Measurements from ENCODE around the gene QRSL1. TPM values are rescaled to one million over a fixed set of nuclear protein-coding genes. Genes with fewer than 3 reads are reported as not detected.
A peak's percentile ranks its signal among the peaks of the same experiment; 100 is the strongest.
"Not testable (repeated sequence)": the region's sequence is repeated elsewhere in the genome, so short reads cannot be mapped to it uniquely, and the experiment has no call there.

QRSL1 gene
- total RNA-seq, 2 experiments from 2014 or later = 20.1 to 22.2 TPM

GRCh38 chr6:106684011-106684410 lies 54.6 kb downstream of the QRSL1 start:
- Mint-ChIP-seq H3K4me1 (no peaks in the 10 kb centered on the region), H3K36me3 (no peaks in the 10 kb centered on the region), H3K27me3 (no peaks in the 10 kb centered on the region), H3K4me3 (no peak overlapping the region), H3K9me3 (no peaks in the 10 kb centered on the region), H3K27ac (no peak overlapping the region)
- DNase-seq = no peak

GRCh38 chr6:106685833-106686232 lies 56.5 kb downstream of the QRSL1 start:
- Mint-ChIP-seq H3K27me3 (no peaks in the 10 kb centered on the region), H3K27ac (no peak overlapping the region), H3K4me1 (no peaks in the 10 kb centered on the region), H3K9me3 (no peaks in the 10 kb centered on the region), H3K4me3 (no peak overlapping the region), H3K36me3 (no peaks in the 10 kb centered on the region)
- no peak for DNase-seq

GRCh38 chr6:106688177-106688951 lies 59.0 kb downstream of the QRSL1 start:
- H3K9me3 Mint-ChIP-seq = no peaks in the 10 kb centered on the region
- H3K4me1 Mint-ChIP-seq = no peaks in the 10 kb centered on the region
- H3K27ac Mint-ChIP-seq = no peak overlapping the region
- H3K27me3 Mint-ChIP-seq = no peaks in the 10 kb centered on the region
- no peaks in the 10 kb centered on the region for H3K36me3 Mint-ChIP-seq
- no peak overlapping the region for H3K4me3 Mint-ChIP-seq
- no peak for DNase-seq

GRCh38 chr6:106692112-106692818 lies 62.9 kb downstream of the QRSL1 start:
- DNase-seq = no peak
- H3K4me3 Mint-ChIP-seq = no peak overlapping the region
- H3K27ac Mint-ChIP-seq = no peak overlapping the region
- H3K4me1 Mint-ChIP-seq = no peaks in the 10 kb centered on the region
- no peaks in the 10 kb centered on the region for H3K36me3 Mint-ChIP-seq
- H3K27me3 Mint-ChIP-seq = no peaks in the 10 kb centered on the region
- H3K9me3 Mint-ChIP-seq = no peaks in the 10 kb centered on the region

GRCh38 chr6:106692819-106693208 lies 63.4 kb downstream of the QRSL1 start:
- Mint-ChIP-seq H3K36me3 (no peaks in the 10 kb centered on the region), H3K4me1 (no peaks in the 10 kb centered on the region), H3K27ac (no peak overlapping the region), H3K9me3 (no peaks in the 10 kb centered on the region), H3K27me3 (no peaks in the 10 kb centered on the region), H3K4me3 (no peak overlapping the region)
- no peak for DNase-seq

GRCh38 chr6:106693418-106693817 lies 64.0 kb downstream of the QRSL1 start:
- Mint-ChIP-seq H3K4me3 (no peak overlapping the region), H3K4me1 (no peaks in the 10 kb centered on the region), H3K27ac (no peak overlapping the region), H3K27me3 (no peaks in the 10 kb centered on the region), H3K36me3 (no peaks in the 10 kb centered on the region), H3K9me3 (no peaks in the 10 kb centered on the region)
- DNase-seq = no peak

- Mint-ChIP-seq H3K9me3 (no peaks in the 10 kb centered on the region), H3K36me3 (no peaks in the 10 kb centered on the region), H3K27me3 (no peaks in the 10 kb centered on the region), H3K27ac (no peak overlapping the region), H3K4me1 (no peaks in the 10 kb centered on the region), H3K4me3 (no peak overlapping the region)
- DNase-seq = no peak
Observed at GRCh38 chr6:106694343-106694742, 65.0 kb downstream of the QRSL1 start.

GRCh38 chr6:106700581-106700980 lies 71.2 kb downstream of the QRSL1 start:
- Mint-ChIP-seq H3K9me3 (peaks cover 5% of the 10 kb centered on the region), H3K4me1 (peaks cover 3% of the 10 kb centered on the region), H3K27me3 (peaks cover 20% of the 10 kb centered on the region), H3K36me3 (no peaks in the 10 kb centered on the region), H3K27ac (no peak overlapping the region), H3K4me3 (no peak overlapping the region)
- no peak for DNase-seq

- not testable (repeated sequence) for H3K36me3 Mint-ChIP-seq, DNase-seq, H3K4me1 Mint-ChIP-seq, H3K9me3 Mint-ChIP-seq, H3K4me3 Mint-ChIP-seq, H3K27ac Mint-ChIP-seq
- H3K27me3 Mint-ChIP-seq = peaks cover 22% of the 10 kb centered on the region
Observed at GRCh38 chr6:106701201-106701600, 71.8 kb downstream of the QRSL1 start.

- Mint-ChIP-seq H3K4me3 (no peak overlapping the region), H3K36me3 (no peaks in the 10 kb centered on the region), H3K9me3 (peaks cover 5% of the 10 kb centered on the region), H3K4me1 (peaks cover 3% of the 10 kb centered on the region), H3K27me3 (peaks cover 26% of the 10 kb centered on the region), H3K27ac (no peak overlapping the region)
- no peak for DNase-seq
Observed at GRCh38 chr6:106702046-106702445, 72.7 kb downstream of the QRSL1 start.

- Mint-ChIP-seq H3K4me1 (peaks cover 3% of the 10 kb centered on the region), H3K36me3 (no peaks in the 10 kb centered on the region), H3K9me3 (peaks cover 5% of the 10 kb centered on the region), H3K27me3 (peaks cover 26% of the 10 kb centered on the region), H3K4me3 (no peak overlapping the region), H3K27ac (peak overlapping the region; percentile 61)
- no peak for DNase-seq
Observed at GRCh38 chr6:106702451-106703110, 73.2 kb downstream of the QRSL1 start.

GRCh38 chr6:106704327-106704726 lies 74.9 kb downstream of the QRSL1 start:
- peaks cover 26% of the 10 kb centered on the region for H3K27me3 Mint-ChIP-seq
- H3K4me3 Mint-ChIP-seq = no peak overlapping the region
- no peak for DNase-seq
- peaks cover 5% of the 10 kb centered on the region for H3K9me3 Mint-ChIP-seq
- H3K4me1 Mint-ChIP-seq = peaks cover 3% of the 10 kb centered on the region
- no peak overlapping the region for H3K27ac Mint-ChIP-seq
- no peaks in the 10 kb centered on the region for H3K36me3 Mint-ChIP-seq

GRCh38 chr6:106705156-106705555 lies 75.8 kb downstream of the QRSL1 start:
- no peak overlapping the region for H3K4me3 Mint-ChIP-seq
- H3K9me3 Mint-ChIP-seq = peaks cover 5% of the 10 kb centered on the region
- DNase-seq = no peak
- no peaks in the 10 kb centered on the region for H3K36me3 Mint-ChIP-seq
- H3K4me1 Mint-ChIP-seq = peaks cover 3% of the 10 kb centered on the region
- peaks cover 32% of the 10 kb centered on the region for H3K27me3 Mint-ChIP-seq
- no peak overlapping the region for H3K27ac Mint-ChIP-seq

GRCh38 chr6:106710580-106710979 lies 81.2 kb downstream of the QRSL1 start:
- H3K9me3 Mint-ChIP-seq = no peaks in the 10 kb centered on the region
- DNase-seq = no peak
- no peak overlapping the region for H3K4me3 Mint-ChIP-seq
- no peaks in the 10 kb centered on the region for H3K4me1 Mint-ChIP-seq
- peaks cover 19% of the 10 kb centered on the region for H3K27me3 Mint-ChIP-seq
- H3K27ac Mint-ChIP-seq = no peak overlapping the region
- no peaks in the 10 kb centered on the region for H3K36me3 Mint-ChIP-seq

- Mint-ChIP-seq H3K4me1 (no peaks in the 10 kb centered on the region), H3K36me3 (no peaks in the 10 kb centered on the region), H3K27me3 (peaks cover 22% of the 10 kb centered on the region)
Observed at GRCh38 chr6:106714281-106714680, 84.9 kb downstream of the QRSL1 start.

More at GRCh38 chr6:106714281-106714680, 84.9 kb downstream of the QRSL1 start:
- DNase-seq = no peak
- no peaks in the 10 kb centered on the region for H3K9me3 Mint-ChIP-seq
- H3K4me3 Mint-ChIP-seq = no peak overlapping the region
- H3K27ac Mint-ChIP-seq = no peak overlapping the region
